Endodermal cell (in vitro differentiated cells): ENCODE results near the gene CCDC78. TPM values are rescaled to one million over a fixed set of nuclear protein-coding genes. Genes with fewer than 3 reads are reported as not detected.

Source experiments
- DNase-seq: peaks from one replicate; pipeline ENCODE4 v3.0.0-alpha.2; 2017
- H3K27ac ChIP-seq: 2 replicates; pipeline ENCODE4 v1.5.1; 2013; ENCODE audit warnings: mild to moderate bottlenecking, low read depth, low read length, moderate library complexity
- H3K27me3 ChIP-seq: 2 replicates; pipeline ENCODE4 v1.6.1; 2013; ENCODE audit warnings: mild to moderate bottlenecking, low read length, moderate library complexity; ENCODE audit not compliant: insufficient read depth, control insufficient read depth, poor library complexity, severe bottlenecking
- H3K36me3 ChIP-seq: 2 replicates; pipeline ENCODE4 v1.7.0; 2013; ENCODE audit warnings: mild to moderate bottlenecking, low read length, moderate library complexity; ENCODE audit not compliant: control insufficient read depth, insufficient read depth
- H3K4me1 ChIP-seq: one replicate; pipeline ENCODE4 v1.7.0; 2013; ENCODE audit warnings: low read length; ENCODE audit not compliant: control insufficient read depth, insufficient read depth
- H3K4me3 ChIP-seq: 2 replicates; pipeline ENCODE4 v1.5.1; 2013; ENCODE audit warnings: mild to moderate bottlenecking, low read length, moderate library complexity
- H3K9ac ChIP-seq: 2 replicates; pipeline ENCODE4 v1.6.1; 2013; ENCODE audit warnings: mild to moderate bottlenecking, low read length, moderate library complexity; ENCODE audit not compliant: poor library complexity, severe bottlenecking; ENCODE audit errors: extremely low read depth
- H3K9me3 ChIP-seq: 2 replicates; pipeline ENCODE4 v1.6.1; 2013; ENCODE audit warnings: mild to moderate bottlenecking, low read length, moderate library complexity; ENCODE audit not compliant: control insufficient read depth
- H3K27ac Mint-ChIP-seq: 2 replicates; pipeline ENCODE4 v1.8.0; 2020; ENCODE audit warnings: mixed read lengths
- H3K27me3 Mint-ChIP-seq: 2 replicates; pipeline ENCODE4 v1.8.0; 2021; ENCODE audit warnings: mild to moderate bottlenecking, mixed read lengths; ENCODE audit not compliant: insufficient read depth
- H3K36me3 Mint-ChIP-seq: 2 replicates; pipeline ENCODE4 v1.8.0; 2020; ENCODE audit warnings: low read depth, mixed read lengths
- H3K4me1 Mint-ChIP-seq: 2 replicates; pipeline ENCODE4 v1.8.0; 2020; ENCODE audit warnings: mixed read lengths
- H3K4me3 Mint-ChIP-seq: 2 replicates; pipeline ENCODE4 v1.8.0; 2020; ENCODE audit warnings: mild to moderate bottlenecking, moderate library complexity, mixed read lengths
- H3K9me3 Mint-ChIP-seq: 2 replicates; pipeline ENCODE4 v1.8.0; 2020; ENCODE audit warnings: mild to moderate bottlenecking, mixed read lengths
- WGBS, 2 experiments: methylation state at CpG; one replicate each; pipeline versions ENCODE4 v1.1.5 to v1.1.7; 2013; ENCODE audit warnings: missing lambda C conversion rate in 2 of 2, mixed read lengths in 1 of 2; ENCODE audit not compliant: insufficient coverage in 1 of 2, insufficient read length in 1 of 2; 5-methylcytosine and 5-hydroxymethylcytosine counted together
- total RNA-seq, 2 donors: library from RNA; stranded (reverse); fragmentation: NEBNext Ultra II Directional in 1 of 2; extraction: Animal tissue kit (Norgen Biotek cat#: 25700) in 1 of 2; gene quantifications; 2 replicates in 1 of 2; 3 replicates in 1 of 2; pipeline ENCODE4 v1.2.1, GENCODE V29; 2021
- TF ChIP-seq, protein P1 (sequence below): fragments of 200-600 bp; sonication (generic); conservative IDR thresholded peaks from 2 replicates; pipeline ENCODE4 v1.5.0; 2021; ENCODE audit warnings: antibody characterized with exemption, mild to moderate bottlenecking

The CCDC78 gene
- total RNA-seq, 2 donors from 2014 or later: 6.5 to 8.1 TPM

DNA sequence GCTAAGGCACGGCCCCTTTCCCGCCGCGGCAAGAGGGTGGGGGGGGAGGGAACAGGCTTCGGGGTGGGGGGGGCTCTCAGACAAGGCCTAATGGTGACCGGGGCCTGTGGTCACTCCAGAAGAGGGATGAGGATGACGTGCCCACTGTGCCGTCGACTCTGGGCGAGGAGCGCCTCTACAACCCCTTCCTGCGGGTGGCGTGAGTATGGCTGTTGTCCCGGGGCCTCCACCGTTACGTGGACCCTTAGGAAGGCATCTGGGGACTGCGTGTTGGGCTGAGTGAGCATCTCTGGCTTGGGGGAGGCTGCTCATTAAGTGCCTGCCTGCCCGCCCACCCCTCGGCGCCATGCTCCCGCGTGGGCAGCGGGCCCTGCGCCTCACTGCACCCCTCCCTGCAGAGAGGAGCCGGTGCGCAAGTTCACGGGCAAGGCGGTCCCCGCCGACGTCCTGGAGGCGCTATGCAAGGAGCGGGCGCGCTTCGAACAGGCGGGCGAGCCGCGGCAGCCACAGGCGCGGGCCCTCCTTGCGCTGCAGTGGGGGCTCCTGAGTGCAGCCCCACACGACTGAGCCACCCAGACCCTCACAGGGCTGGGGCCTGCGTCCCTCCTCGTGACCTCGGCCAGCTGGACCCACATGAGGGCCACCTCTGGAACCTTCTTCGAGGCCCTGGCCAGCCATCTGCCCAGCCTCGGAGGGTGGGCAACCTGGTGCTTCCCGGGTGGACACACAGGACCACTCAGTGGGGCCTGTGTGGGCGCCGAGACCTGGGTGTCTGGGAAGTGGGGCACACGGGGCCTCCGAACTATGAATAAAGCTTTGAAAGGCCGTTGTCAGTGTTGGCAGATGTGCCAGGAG lies 2.9 kb upstream of the CCDC78 start:
- Histone ChIP-seq H3K4me3 (no peak overlapping the region), H3K9me3 (no peaks in the 10 kb centered on the region), H3K36me3 (peaks cover 10% of the 10 kb centered on the region), H3K4me1 (peaks cover 3% of the 10 kb centered on the region), H3K27me3 (peaks cover 19% of the 10 kb centered on the region), H3K9ac (no peak overlapping the region), H3K27ac (no peak overlapping the region)
- TF ChIP-seq, protein P1, sequence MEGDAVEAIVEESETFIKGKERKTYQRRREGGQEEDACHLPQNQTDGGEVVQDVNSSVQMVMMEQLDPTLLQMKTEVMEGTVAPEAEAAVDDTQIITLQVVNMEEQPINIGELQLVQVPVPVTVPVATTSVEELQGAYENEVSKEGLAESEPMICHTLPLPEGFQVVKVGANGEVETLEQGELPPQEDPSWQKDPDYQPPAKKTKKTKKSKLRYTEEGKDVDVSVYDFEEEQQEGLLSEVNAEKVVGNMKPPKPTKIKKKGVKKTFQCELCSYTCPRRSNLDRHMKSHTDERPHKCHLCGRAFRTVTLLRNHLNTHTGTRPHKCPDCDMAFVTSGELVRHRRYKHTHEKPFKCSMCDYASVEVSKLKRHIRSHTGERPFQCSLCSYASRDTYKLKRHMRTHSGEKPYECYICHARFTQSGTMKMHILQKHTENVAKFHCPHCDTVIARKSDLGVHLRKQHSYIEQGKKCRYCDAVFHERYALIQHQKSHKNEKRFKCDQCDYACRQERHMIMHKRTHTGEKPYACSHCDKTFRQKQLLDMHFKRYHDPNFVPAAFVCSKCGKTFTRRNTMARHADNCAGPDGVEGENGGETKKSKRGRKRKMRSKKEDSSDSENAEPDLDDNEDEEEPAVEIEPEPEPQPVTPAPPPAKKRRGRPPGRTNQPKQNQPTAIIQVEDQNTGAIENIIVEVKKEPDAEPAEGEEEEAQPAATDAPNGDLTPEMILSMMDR: no peak
- no peaks in the 10 kb centered on the region for H3K4me1 Mint-ChIP-seq
- no peak overlapping the region for H3K27ac Mint-ChIP-seq
- peak; percentile 72 for DNase-seq
- no peaks in the 10 kb centered on the region for H3K9me3 Mint-ChIP-seq
- 81 to 88% methylated on average over 27 to 55 of the region's 55 CpGs for WGBS, 2 experiments
- peaks cover 9% of the 10 kb centered on the region for H3K36me3 Mint-ChIP-seq
- H3K4me3 Mint-ChIP-seq: peak overlapping the region; percentile 44
- H3K27me3 Mint-ChIP-seq: peaks cover 15% of the 10 kb centered on the region

DNA sequence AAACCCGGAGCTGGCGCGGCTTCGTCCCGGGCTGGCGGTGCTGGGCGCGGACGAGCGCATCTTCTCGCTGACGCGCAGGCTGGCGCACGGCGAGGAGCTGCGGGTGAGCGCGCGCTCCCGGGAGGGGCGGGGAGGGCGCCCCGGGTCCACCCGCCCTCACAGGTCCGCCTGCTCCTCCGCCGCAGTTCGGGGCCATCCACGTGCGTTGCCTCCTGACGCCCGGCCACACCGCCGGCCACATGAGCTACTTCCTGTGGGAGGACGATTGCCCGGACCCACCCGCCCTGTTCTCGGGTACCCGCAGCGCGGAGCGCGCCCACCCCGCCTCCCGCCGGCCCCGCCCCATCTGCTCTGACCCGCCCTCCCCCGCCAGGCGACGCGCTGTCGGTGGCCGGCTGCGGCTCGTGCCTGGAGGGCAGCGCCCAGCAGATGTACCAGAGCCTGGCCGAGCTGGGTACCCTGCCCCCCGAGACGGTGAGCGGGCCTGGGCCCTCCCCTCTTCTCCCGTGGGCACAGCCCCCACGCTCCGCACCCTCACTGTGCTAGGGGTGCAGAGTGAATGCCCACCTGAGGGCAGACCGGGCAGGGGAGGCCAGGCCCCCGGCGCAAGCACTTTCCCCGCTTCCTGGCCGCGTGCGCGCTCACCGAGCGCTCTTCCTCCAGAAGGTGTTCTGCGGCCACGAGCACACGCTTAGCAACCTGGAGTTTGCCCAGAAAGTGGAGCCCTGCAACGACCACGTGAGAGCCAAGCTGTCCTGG lies 2.1 kb upstream of the CCDC78 start:
- Mint-ChIP-seq H3K36me3 (peaks cover 9% of the 10 kb centered on the region), H3K4me1 (no peaks in the 10 kb centered on the region), H3K4me3 (peak overlapping the region; percentile 44), H3K9me3 (no peaks in the 10 kb centered on the region), H3K27me3 (peaks cover 15% of the 10 kb centered on the region), H3K27ac (no peak overlapping the region)
- 3 to 4% methylated on average over 16 to 80 of the region's 80 CpGs for whole genome bisulfite sequencing, 2 experiments
- Histone ChIP-seq H3K4me3 (peak overlapping the region; percentile 66), H3K27me3 (peaks cover 19% of the 10 kb centered on the region), H3K9me3 (no peaks in the 10 kb centered on the region), H3K4me1 (peaks cover 3% of the 10 kb centered on the region), H3K27ac (no peak overlapping the region), H3K36me3 (peaks cover 4% of the 10 kb centered on the region), H3K9ac (no peak overlapping the region)
- peak; percentile 91 for DNase-seq
- TF ChIP-seq, protein P1: no peak

DNA sequence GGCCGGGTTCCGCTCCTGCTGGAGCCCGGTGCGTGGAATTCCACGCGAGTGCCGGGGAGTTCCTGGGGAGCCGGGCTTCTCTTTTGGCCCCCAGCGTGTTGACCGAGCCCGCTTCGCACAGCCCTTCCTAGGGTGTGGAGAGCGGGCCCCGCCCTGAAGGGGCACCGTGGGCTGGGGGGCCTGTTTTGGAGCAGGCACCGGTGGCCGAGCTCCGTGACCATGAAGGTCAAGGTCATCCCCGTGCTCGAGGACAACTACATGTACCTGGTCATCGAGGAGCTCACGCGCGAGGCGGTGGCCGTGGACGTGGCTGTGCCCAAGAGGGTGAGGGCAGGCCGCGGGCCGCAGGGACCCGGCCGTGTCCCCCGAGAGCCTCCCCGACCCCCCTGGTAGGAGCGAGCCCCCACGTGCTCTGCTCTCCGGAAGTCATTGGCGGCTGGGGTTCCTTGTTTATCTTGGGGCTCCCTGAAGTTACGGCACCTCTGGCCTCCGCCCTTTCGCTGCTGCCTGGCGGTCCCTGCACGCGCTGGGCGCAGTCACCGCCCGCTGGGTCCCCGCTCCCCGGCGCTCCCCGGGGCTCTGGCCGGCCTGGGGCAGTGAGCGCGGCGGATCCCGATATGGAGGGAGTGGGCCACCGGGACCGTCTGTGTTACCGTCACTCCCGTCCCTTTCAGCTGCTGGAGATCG lies 1.2 kb upstream of the CCDC78 start:
- no peak overlapping the region for H3K9ac ChIP-seq
- H3K27me3 Mint-ChIP-seq: peaks cover 15% of the 10 kb centered on the region
- no peak overlapping the region for H3K27ac ChIP-seq
- DNase-seq: no peak
- no peaks in the 10 kb centered on the region for H3K9me3 ChIP-seq
- peak overlapping the region; percentile 44 for H3K4me3 Mint-ChIP-seq
- H3K27me3 ChIP-seq: peaks cover 19% of the 10 kb centered on the region
- H3K36me3 Mint-ChIP-seq: peaks cover 3% of the 10 kb centered on the region
- no peaks in the 10 kb centered on the region for H3K36me3 ChIP-seq
- no peaks in the 10 kb centered on the region for H3K4me1 Mint-ChIP-seq
- WGBS, 2 experiments: 3 to 4% methylated on average over 37 to 61 of the region's 61 CpGs
- peak overlapping the region; percentile 79 for H3K4me3 ChIP-seq
- H3K27ac Mint-ChIP-seq: no peak overlapping the region
- H3K9me3 Mint-ChIP-seq: no peaks in the 10 kb centered on the region
- TF ChIP-seq, protein P1: no peak
- peaks cover 3% of the 10 kb centered on the region for H3K4me1 ChIP-seq
